PFSK-1 (cell line): Measurements from ENCODE around the gene RNF6.

Experiments used
- FOXP2 ChIP-seq: optimal IDR thresholded peaks from 2 replicates; pipeline ENCODE3; 2011; ENCODE audit warnings: borderline replicate concordance, control low read depth, inconsistent platforms; ENCODE audit not compliant: insufficient read depth; ENCODE audit errors: extremely low read length, extremely low read depth
- POLR2AphosphoS5 ChIP-seq: IDR thresholded peaks from 2 replicates; pipeline ENCODE4 v1.6.1; 2012; ENCODE audit warnings: low read depth, mild to moderate bottlenecking, control low read depth, low read length, moderate library complexity
- SIN3A ChIP-seq: IDR thresholded peaks from 2 replicates; pipeline ENCODE4 v1.6.1; 2012; ENCODE audit warnings: mild to moderate bottlenecking, low read length, moderate library complexity, borderline replicate concordance; ENCODE audit not compliant: insufficient read depth
- TAF1 ChIP-seq: IDR thresholded peaks from 2 replicates; pipeline ENCODE4 v1.6.1; 2012; ENCODE audit warnings: low read length, control low read depth, borderline replicate concordance; ENCODE audit not compliant: insufficient read depth
- TF ChIP-seq, protein P1 (sequence below), 2 experiments: IDR thresholded peaks; 2 replicates each; pipeline versions ENCODE4 v1.6.1 to v1.8.0; 2011 to 2012; ENCODE audit warnings: low read depth in 2 of 2, low read length in 2 of 2, control low read depth in 1 of 2, inconsistent platforms in 1 of 2, mild to moderate bottlenecking in 1 of 2, moderate library complexity in 1 of 2; ENCODE audit not compliant: insufficient read depth in 1 of 2

Gene RNF6

DNA sequence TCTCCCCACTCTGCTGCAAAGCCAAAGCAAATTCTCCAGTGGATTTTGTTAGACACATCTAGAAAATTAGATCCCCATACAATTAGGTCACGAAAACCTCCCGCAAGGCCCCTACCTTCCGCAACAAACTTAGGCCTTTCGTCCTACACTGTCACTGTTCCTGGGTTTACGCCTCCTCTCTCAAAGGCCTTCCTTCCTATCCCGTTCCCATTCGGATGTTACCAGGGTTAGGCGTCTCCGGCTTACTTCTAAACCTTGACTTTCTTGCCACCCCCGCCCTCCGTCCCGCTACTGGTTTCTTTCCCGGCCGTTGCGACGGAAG, 754 bp downstream of the RNF6 start:
- TF ChIP-seq POLR2AphosphoS5 (no peak), FOXP2 (no peak), SIN3A (no peak), TAF1 (no peak)
- TF ChIP-seq, protein P1, sequence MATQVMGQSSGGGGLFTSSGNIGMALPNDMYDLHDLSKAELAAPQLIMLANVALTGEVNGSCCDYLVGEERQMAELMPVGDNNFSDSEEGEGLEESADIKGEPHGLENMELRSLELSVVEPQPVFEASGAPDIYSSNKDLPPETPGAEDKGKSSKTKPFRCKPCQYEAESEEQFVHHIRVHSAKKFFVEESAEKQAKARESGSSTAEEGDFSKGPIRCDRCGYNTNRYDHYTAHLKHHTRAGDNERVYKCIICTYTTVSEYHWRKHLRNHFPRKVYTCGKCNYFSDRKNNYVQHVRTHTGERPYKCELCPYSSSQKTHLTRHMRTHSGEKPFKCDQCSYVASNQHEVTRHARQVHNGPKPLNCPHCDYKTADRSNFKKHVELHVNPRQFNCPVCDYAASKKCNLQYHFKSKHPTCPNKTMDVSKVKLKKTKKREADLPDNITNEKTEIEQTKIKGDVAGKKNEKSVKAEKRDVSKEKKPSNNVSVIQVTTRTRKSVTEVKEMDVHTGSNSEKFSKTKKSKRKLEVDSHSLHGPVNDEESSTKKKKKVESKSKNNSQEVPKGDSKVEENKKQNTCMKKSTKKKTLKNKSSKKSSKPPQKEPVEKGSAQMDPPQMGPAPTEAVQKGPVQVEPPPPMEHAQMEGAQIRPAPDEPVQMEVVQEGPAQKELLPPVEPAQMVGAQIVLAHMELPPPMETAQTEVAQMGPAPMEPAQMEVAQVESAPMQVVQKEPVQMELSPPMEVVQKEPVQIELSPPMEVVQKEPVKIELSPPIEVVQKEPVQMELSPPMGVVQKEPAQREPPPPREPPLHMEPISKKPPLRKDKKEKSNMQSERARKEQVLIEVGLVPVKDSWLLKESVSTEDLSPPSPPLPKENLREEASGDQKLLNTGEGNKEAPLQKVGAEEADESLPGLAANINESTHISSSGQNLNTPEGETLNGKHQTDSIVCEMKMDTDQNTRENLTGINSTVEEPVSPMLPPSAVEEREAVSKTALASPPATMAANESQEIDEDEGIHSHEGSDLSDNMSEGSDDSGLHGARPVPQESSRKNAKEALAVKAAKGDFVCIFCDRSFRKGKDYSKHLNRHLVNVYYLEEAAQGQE (IDR thresholded peaks at IDR 0.05; ENCODE audit: insufficient read depth in 1 of 2, low read depth in 2 of 2, low read length in 2 of 2) = no peak

DNA sequence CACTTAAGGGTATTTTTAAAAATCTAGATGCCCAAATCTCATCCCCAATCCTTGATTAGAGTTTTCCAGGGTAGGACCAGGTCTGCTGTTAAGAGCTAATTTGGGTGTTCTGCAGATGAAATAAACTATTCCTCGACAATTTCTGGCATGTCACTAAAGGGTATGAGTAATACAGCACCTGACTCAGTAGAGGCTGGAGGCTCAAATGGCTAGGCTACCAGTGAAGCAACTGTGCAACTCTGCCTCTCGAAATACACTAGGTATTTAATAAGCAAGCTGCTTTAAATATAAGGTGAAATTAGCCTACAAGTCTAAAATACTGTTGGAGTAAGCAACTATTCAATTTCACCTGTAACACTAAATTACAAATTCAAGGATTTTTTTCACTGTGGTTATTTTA, 1.5 kb downstream of the RNF6 start:
- TF ChIP-seq, protein P1 (IDR thresholded peaks at IDR 0.05; ENCODE audit: insufficient read depth in 1 of 2, low read depth in 2 of 2, low read length in 2 of 2) = no peak
- TF ChIP-seq FOXP2 = no peak
- no peak for TF ChIP-seq SIN3A
- TF ChIP-seq POLR2AphosphoS5 = no peak
- TF ChIP-seq TAF1 = no peak

DNA sequence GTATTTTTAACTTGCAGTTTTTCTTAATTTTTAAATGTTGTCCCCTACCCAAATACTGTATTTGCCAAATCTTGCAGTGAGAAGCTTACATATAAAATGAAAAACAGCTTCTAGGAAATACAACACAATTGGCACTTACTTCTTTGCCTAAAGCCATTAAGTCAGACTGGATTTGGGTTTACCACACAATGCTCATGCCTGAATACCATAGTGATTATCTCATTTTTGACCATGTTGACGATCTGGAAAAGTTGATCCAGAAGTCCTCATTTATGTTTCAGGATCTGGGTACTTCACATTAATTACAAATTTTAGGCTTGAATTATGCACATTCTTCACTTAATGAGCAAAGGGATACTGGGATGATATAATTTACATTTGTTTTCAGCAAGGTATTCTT, 2.4 kb downstream of the RNF6 start:
- TF ChIP-seq FOXP2 (no peak), POLR2AphosphoS5 (no peak), SIN3A (no peak), TAF1 (no peak)
- TF ChIP-seq, protein P1 (IDR thresholded peaks at IDR 0.05; ENCODE audit: insufficient read depth in 1 of 2, low read depth in 2 of 2, low read length in 2 of 2) = no peak

DNA sequence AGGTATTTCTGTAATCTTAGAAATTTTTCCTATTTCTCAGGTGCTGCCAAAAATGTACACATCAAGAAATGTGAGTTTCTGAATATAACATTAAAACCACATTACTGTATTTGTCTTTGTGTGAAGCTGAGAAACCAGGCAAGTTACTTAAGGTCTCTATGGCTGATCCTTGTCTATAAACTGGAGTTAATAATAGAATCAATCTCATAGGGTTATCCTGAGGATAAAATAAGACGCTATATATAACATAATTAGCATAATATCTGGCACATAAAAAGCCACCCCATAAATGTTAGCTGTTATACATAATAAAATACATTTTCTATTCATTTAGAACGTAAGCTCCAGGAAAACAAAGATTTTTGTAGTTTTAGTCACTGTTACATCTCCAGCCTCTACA, 6.1 kb downstream of the RNF6 start:
- TF ChIP-seq POLR2AphosphoS5 (no peak), TAF1 (no peak), FOXP2 (no peak), SIN3A (no peak)
- TF ChIP-seq, protein P1 (IDR thresholded peaks at IDR 0.05; ENCODE audit: insufficient read depth in 1 of 2, low read depth in 2 of 2, low read length in 2 of 2) = no peak

DNA sequence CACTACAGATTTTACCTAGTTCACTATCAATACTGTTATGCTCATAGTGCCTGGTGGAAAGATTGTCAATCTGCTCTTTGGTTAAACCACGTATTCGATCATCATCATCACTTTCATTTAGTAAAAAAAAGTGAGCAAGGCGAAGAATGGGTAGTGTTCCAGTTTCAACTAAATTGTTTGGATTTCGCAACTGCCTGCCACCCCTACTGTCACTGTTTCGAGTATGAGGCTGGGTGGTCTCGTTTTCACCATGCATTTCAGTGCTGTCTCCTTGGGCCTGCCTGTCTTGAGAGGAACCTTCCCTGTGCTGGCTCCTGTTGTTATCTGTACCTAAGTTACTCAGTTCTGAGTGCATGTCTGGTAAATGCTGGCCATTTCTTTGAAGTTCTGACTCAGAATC, 8.1 kb downstream of the RNF6 start:
- TF ChIP-seq POLR2AphosphoS5 = no peak
- TF ChIP-seq, protein P1 (IDR thresholded peaks at IDR 0.05; ENCODE audit: insufficient read depth in 1 of 2, low read depth in 2 of 2, low read length in 2 of 2) = no peak
- no peak for TF ChIP-seq FOXP2
- TF ChIP-seq SIN3A = no peak
- TF ChIP-seq TAF1 = no peak
